Gastrocnemius medialis (tissue), 4 donors: Measurements from ENCODE around the gene TLE2.

Experiments used
- CTCF ChIP-seq, 5 experiments: fragments of 450-650 bp in 3 of 5; fragments of 200-600 bp in 2 of 5; sonication (generic) in 2 of 5; IDR thresholded peaks in 4 of 5; conservative IDR thresholded peaks in 1 of 5; 1 replicate in 4 of 5; 2 replicates in 1 of 5; pipeline ENCODE4 v1.5.1; 2016 to 2019; ENCODE audit warnings: antibody characterized with exemption in 5 of 5, mild to moderate bottlenecking in 3 of 5, moderate library complexity in 3 of 5
- POLR2A ChIP-seq, 2 donors: fragments of 450-650 bp; IDR thresholded peaks; one replicate each; pipeline ENCODE4 v1.6.1; 2017; ENCODE audit warnings: antibody characterized with exemption in 2 of 2, mild to moderate bottlenecking in 2 of 2, moderate library complexity in 2 of 2

GRCh38 chr19:2998642-2999041 is 30.4 kb downstream of the TLE2 start:
- TF ChIP-seq POLR2A (IDR thresholded peaks at IDR 0.05), result no peak
- TF ChIP-seq CTCF (IDR thresholded peaks at IDR 0.05 in 4 of 5, conservative IDR thresholded peaks at IDR 0.05 in 1 of 5), result no peak
